ENCODE measurements around the gene TARS1.
"Not testable (repeated sequence)": the region's sequence is repeated elsewhere in the genome, so short reads cannot be mapped to it uniquely, and the experiment has no call there.

The TARS1 gene

GRCh38 chr5:33489481-33490067 lies 48.8 kb downstream of the TARS1 start:
- DNase-seq: no peak

GRCh38 chr5:33490071-33490665 lies 49.4 kb downstream of the TARS1 start:
- no peak for DNase-seq

- no peak for DNase-seq
Measured at GRCh38 chr5:33491941-33492340, 51.2 kb downstream of the TARS1 start.

GRCh38 chr5:33494466-33494865 lies 53.7 kb downstream of the TARS1 start:
- DNase-seq: no peak

GRCh38 chr5:33501260-33501659 lies 60.5 kb downstream of the TARS1 start:
- no peak for DNase-seq

GRCh38 chr5:33501899-33502298 lies 61.1 kb downstream of the TARS1 start:
- no peak for DNase-seq

- DNase-seq: no peak
Measured at GRCh38 chr5:33504570-33504969, 63.8 kb downstream of the TARS1 start.

GRCh38 chr5:33507426-33507825 lies 66.7 kb downstream of the TARS1 start:
- DNase-seq: no peak

- no peak for DNase-seq
Measured at GRCh38 chr5:33509036-33509435, 68.3 kb downstream of the TARS1 start.

- no peak for DNase-seq
Measured at GRCh38 chr5:33513462-33514185, 72.9 kb downstream of the TARS1 start.

- DNase-seq: not testable (repeated sequence)
Measured at GRCh38 chr5:33515366-33515765, 74.6 kb downstream of the TARS1 start.

- DNase-seq: no peak
Measured at GRCh38 chr5:33516421-33516820, 75.7 kb downstream of the TARS1 start.
